Neuronal stem cell (in vitro differentiated cells): Measurements from ENCODE around the gene TIMM10B.

Experiments
- DNase-seq: peaks from one replicate; pipeline ENCODE4 v3.0.0-alpha.2; 2013; ENCODE audit warnings: low spot score
- H2AFZ ChIP-seq: one replicate; pipeline ENCODE4 v1.6.1; 2013; ENCODE audit warnings: mild to moderate bottlenecking, low read length, inconsistent platforms
- H2AK5ac ChIP-seq: 2 replicates; pipeline ENCODE4 v1.6.1; 2013; ENCODE audit warnings: low read depth, mild to moderate bottlenecking, inconsistent platforms, low read length, moderate library complexity, mixed read lengths
- H2BK120ac ChIP-seq: 2 replicates; pipeline ENCODE4 v1.6.1; 2013; ENCODE audit warnings: low read depth, mild to moderate bottlenecking, inconsistent platforms, low read length, moderate library complexity, mixed read lengths
- H2BK12ac ChIP-seq: one replicate; pipeline ENCODE4 v1.6.1; 2013; ENCODE audit warnings: low read length, inconsistent platforms
- H2BK15ac ChIP-seq: 2 replicates; pipeline ENCODE4 v1.6.1; 2013; ENCODE audit warnings: mild to moderate bottlenecking, low read length, inconsistent platforms, mixed read lengths
- H2BK5ac ChIP-seq: one replicate; pipeline ENCODE4 v1.6.1; 2013; ENCODE audit warnings: inconsistent platforms, mild to moderate bottlenecking, low read length, moderate library complexity
- H3K14ac ChIP-seq: one replicate; pipeline ENCODE4 v1.6.1; 2013; ENCODE audit warnings: low read length, inconsistent platforms
- H3K18ac ChIP-seq: 2 replicates; pipeline ENCODE4 v1.6.1; 2013; ENCODE audit warnings: low read length, inconsistent platforms
- H3K23ac ChIP-seq: 2 replicates; pipeline ENCODE4 v1.6.1; 2013; ENCODE audit warnings: low read depth, mild to moderate bottlenecking, mixed read lengths, low read length, inconsistent platforms; ENCODE audit not compliant: poor library complexity
- H3K27ac ChIP-seq: replicated peaks from 3 replicates; pipeline ENCODE4 v1.5.1; 2013; ENCODE audit warnings: low read length, inconsistent platforms
- H3K27me3 ChIP-seq, 3 experiments: 2 replicates each; pipeline ENCODE4 v1.6.1; 2013; ENCODE audit warnings: low read length in 3 of 3, mild to moderate bottlenecking in 2 of 3, inconsistent platforms in 1 of 3, low read depth in 1 of 3, mixed read lengths in 1 of 3, moderate library complexity in 1 of 3; ENCODE audit not compliant: control insufficient read depth in 3 of 3, insufficient read depth in 3 of 3
- H3K36me3 ChIP-seq, 2 donors: replicated peaks in 1 of 2; 2 replicates each; pipeline ENCODE4 v1.6.1; 2013; ENCODE audit warnings: low read length in 2 of 2; ENCODE audit not compliant: control insufficient read depth in 2 of 2, insufficient read depth in 2 of 2
- H3K4ac ChIP-seq: 2 replicates; pipeline ENCODE4 v1.6.1; 2013; ENCODE audit warnings: inconsistent platforms, mild to moderate bottlenecking, low read length, moderate library complexity
- H3K4me1 ChIP-seq, 2 donors: 1 replicate in 1 of 2; 2 replicates in 1 of 2; pipeline ENCODE4 v1.6.1; 2013; ENCODE audit warnings: low read length in 2 of 2, low read depth in 1 of 2; ENCODE audit not compliant: control insufficient read depth in 2 of 2, insufficient read depth in 1 of 2
- H3K4me2 ChIP-seq: one replicate; pipeline ENCODE4 v1.6.1; 2013; ENCODE audit warnings: mild to moderate bottlenecking, low read length, inconsistent platforms; ENCODE audit not compliant: insufficient read depth, poor library complexity, severe bottlenecking
- H3K4me3 ChIP-seq, 2 donors: 2 replicates each; pipeline ENCODE4 v1.5.1; 2013; ENCODE audit warnings: low read length in 2 of 2, mild to moderate bottlenecking in 2 of 2, inconsistent platforms in 1 of 2, moderate library complexity in 1 of 2
- H3K79me1 ChIP-seq: one replicate; pipeline ENCODE4 v1.6.1; 2013; ENCODE audit warnings: low read depth, mild to moderate bottlenecking, inconsistent platforms, low read length, moderate library complexity
- H3K9ac ChIP-seq: one replicate; pipeline ENCODE4 v1.6.1; 2013; ENCODE audit warnings: mild to moderate bottlenecking, low read depth, low read length, inconsistent platforms; ENCODE audit not compliant: poor library complexity
- H3K9me3 ChIP-seq, 2 donors: replicated peaks in 1 of 2; 2 replicates each; pipeline versions ENCODE3 to v1.6.1; 2013; ENCODE audit warnings: low read length in 2 of 2, mild to moderate bottlenecking in 2 of 2, inconsistent platforms in 1 of 2, low read depth in 1 of 2, mixed read lengths in 1 of 2, moderate library complexity in 1 of 2; ENCODE audit not compliant: control insufficient read depth in 2 of 2, insufficient read depth in 1 of 2
- H4K8ac ChIP-seq: one replicate; pipeline ENCODE4 v1.6.1; 2013; ENCODE audit warnings: low read depth, mild to moderate bottlenecking, inconsistent platforms, low read length, moderate library complexity
- H4K91ac ChIP-seq: one replicate; pipeline ENCODE4 v1.6.1; 2013; ENCODE audit warnings: low read length, low read depth, mild to moderate bottlenecking, inconsistent platforms; ENCODE audit not compliant: poor library complexity
- WGBS, 2 donors: extraction: QIAGEN DNeasy Blood & Tissue Kit; methylation state at CpG; one replicate each; pipeline ENCODE4 v1.1.7; 2013; ENCODE audit warnings: missing lambda C conversion rate in 2 of 2, mixed read lengths in 1 of 2; ENCODE audit not compliant: insufficient read length in 2 of 2, insufficient replicate concordance in 1 of 2; ENCODE audit errors: extremely low coverage in 2 of 2; 5-methylcytosine and 5-hydroxymethylcytosine counted together

TIMM10B gene

GRCh38 chr11:6482441-6482840 lies 1.1 kb downstream of the TIMM10B start:
- Histone ChIP-seq H3K79me1 (peaks cover 14% of the 10 kb centered on the region), H2AFZ (no peak overlapping the region), H3K36me3 (peaks cover 32 to 81% of the 10 kb centered on the region in 2 donors), H3K4ac (no peak overlapping the region), H3K9me3 (no peaks in the 10 kb centered on the region), H2AK5ac (no peak overlapping the region), H3K4me2 (peak overlapping the region; percentile 85), H3K27ac (no peak overlapping the region), H3K23ac (no peak overlapping the region), H3K4me1 (peaks cover 5 to 9% of the 10 kb centered on the region in 2 donors), H2BK15ac (no peak overlapping the region), H2BK12ac (no peak overlapping the region), H3K18ac (no peak overlapping the region), H3K9ac (no peak overlapping the region), H2BK120ac (no peak overlapping the region), H2BK5ac (no peak overlapping the region), H3K4me3 (peak overlapping the region in 1 of 2 donors; percentile 84), H4K8ac (no peak overlapping the region), H4K91ac (no peak overlapping the region), H3K27me3 (no peaks in the 10 kb centered on the region), H3K14ac (no peak overlapping the region)
- no CpG with 5 or more reads among the region's 4 CpGs for WGBS, 2 donors
- DNase-seq = no peak

GRCh38 chr11:6483015-6483414 lies 1.7 kb downstream of the TIMM10B start:
- no peak overlapping the region for H3K18ac ChIP-seq
- H2BK5ac ChIP-seq = no peak overlapping the region
- no peak overlapping the region for H2BK12ac ChIP-seq
- no peak for DNase-seq
- WGBS, 2 donors = no CpG with 5 or more reads among the region's 6 CpGs
- no peaks in the 10 kb centered on the region for H3K9me3 ChIP-seq
- no peaks in the 10 kb centered on the region for H3K27me3 ChIP-seq
- no peak overlapping the region for H4K91ac ChIP-seq
- H3K27ac ChIP-seq = no peak overlapping the region
- H2BK120ac ChIP-seq = no peak overlapping the region
- no peak overlapping the region for H3K4me2 ChIP-seq
- no peak overlapping the region for H2AFZ ChIP-seq
- no peak overlapping the region for H3K4ac ChIP-seq
- peaks cover 14% of the 10 kb centered on the region for H3K79me1 ChIP-seq
- no peak overlapping the region for H4K8ac ChIP-seq
- no peak overlapping the region for H2AK5ac ChIP-seq
- H3K36me3 ChIP-seq = peaks cover 29 to 81% of the 10 kb centered on the region in 2 donors
- no peak overlapping the region for H2BK15ac ChIP-seq
- H3K23ac ChIP-seq = no peak overlapping the region
- peaks cover 5 to 9% of the 10 kb centered on the region in 2 donors for H3K4me1 ChIP-seq
- no peak overlapping the region for H3K14ac ChIP-seq
- H3K9ac ChIP-seq = no peak overlapping the region
- no peak overlapping the region for H3K4me3 ChIP-seq

- H3K14ac ChIP-seq = no peak overlapping the region
- no peak overlapping the region for H2BK120ac ChIP-seq
- no peak overlapping the region for H2AFZ ChIP-seq
- H2BK15ac ChIP-seq = no peak overlapping the region
- H3K4me1 ChIP-seq = peaks cover 0 to 4% of the 10 kb centered on the region in 2 donors
- peaks cover 23 to 83% of the 10 kb centered on the region in 2 donors for H3K36me3 ChIP-seq
- 100% methylated on average over 1 of the region's 3 CpGs; no CpG with 5 or more reads in 1 of the 2 donors for WGBS, 2 donors
- no peaks in the 10 kb centered on the region for H3K27me3 ChIP-seq
- H3K23ac ChIP-seq = no peak overlapping the region
- no peak overlapping the region for H4K91ac ChIP-seq
- H2BK5ac ChIP-seq = no peak overlapping the region
- no peak overlapping the region for H2BK12ac ChIP-seq
- no peak overlapping the region for H4K8ac ChIP-seq
- H3K27ac ChIP-seq = no peak overlapping the region
- no peak overlapping the region for H3K18ac ChIP-seq
- no peak for DNase-seq
- no peak overlapping the region for H3K4me3 ChIP-seq
- H3K9me3 ChIP-seq = no peaks in the 10 kb centered on the region
- peaks cover 9% of the 10 kb centered on the region for H3K79me1 ChIP-seq
- no peak overlapping the region for H3K9ac ChIP-seq
- no peak overlapping the region for H3K4me2 ChIP-seq
- no peak overlapping the region for H3K4ac ChIP-seq
- no peak overlapping the region for H2AK5ac ChIP-seq
These were observed 4.4 kb downstream of the TIMM10B start for GRCh38 chr11:6485661-6486060.

- H3K9me3 ChIP-seq = no peaks in the 10 kb centered on the region
- peaks cover 0 to 3% of the 10 kb centered on the region in 2 donors for H3K4me1 ChIP-seq
- no peaks in the 10 kb centered on the region for H3K27me3 ChIP-seq
- H2BK12ac ChIP-seq = no peak overlapping the region
- no CpG with 5 or more reads among the region's 3 CpGs for WGBS, 2 donors
- no peak overlapping the region for H3K9ac ChIP-seq
- no peak overlapping the region for H3K14ac ChIP-seq
- H3K4me3 ChIP-seq = no peak overlapping the region
- no peak overlapping the region for H2AK5ac ChIP-seq
- H2BK15ac ChIP-seq = no peak overlapping the region
- no peak overlapping the region for H4K91ac ChIP-seq
- H3K18ac ChIP-seq = no peak overlapping the region
- no peak overlapping the region for H3K23ac ChIP-seq
- peaks cover 23 to 83% of the 10 kb centered on the region in 2 donors for H3K36me3 ChIP-seq
- no peak overlapping the region for H3K4me2 ChIP-seq
- H2BK5ac ChIP-seq = no peak overlapping the region
- H2AFZ ChIP-seq = no peak overlapping the region
- no peak overlapping the region for H4K8ac ChIP-seq
- no peak overlapping the region for H3K27ac ChIP-seq
- peaks cover 7% of the 10 kb centered on the region for H3K79me1 ChIP-seq
- no peak overlapping the region for H2BK120ac ChIP-seq
- no peak overlapping the region for H3K4ac ChIP-seq
- DNase-seq = no peak
These were observed 5.0 kb downstream of the TIMM10B start for GRCh38 chr11:6486256-6486655.
